ENCODE measurements around the gene IRAG1.

- TF ChIP-seq RAD21 (IDR thresholded peaks at IDR 0.05; ENCODE audit: low read depth) (no peak), EP300 (IDR thresholded peaks at IDR 0.05; ENCODE audit: borderline replicate concordance) (no peak), TEAD4 (IDR thresholded peaks at IDR 0.05) (no peak), MAX (IDR thresholded peaks at IDR 0.05) (no peak), REST (IDR thresholded peaks at IDR 0.05; ENCODE audit: low read depth) (no peak), EGR1 (IDR thresholded peaks at IDR 0.05) (no peak), CREB1 (IDR thresholded peaks at IDR 0.05; ENCODE audit: low read depth) (no peak)
Measured at GRCh38 chr11:10742460-10743208, 49.1 kb upstream of the IRAG1 start.
